22Rv1 (cell line): Measurements from ENCODE around the gene ST3GAL2.

Experiments used
- H3K27ac ChIP-seq: fragments of 450-650 bp; 2 replicates; pipeline ENCODE4 v1.5.1; 2017
- ZFX ChIP-seq: fragments of 450-650 bp; IDR thresholded peaks from 2 replicates; pipeline ENCODE4 v1.6.1; 2017; ENCODE audit warnings: antibody characterized with exemption, borderline replicate concordance
- TF ChIP-seq, protein P1 (sequence below): fragments of 450-650 bp; IDR thresholded peaks from 2 replicates; pipeline ENCODE4 v1.5.1; 2017; ENCODE audit warnings: mild to moderate bottlenecking

ST3GAL2 gene, protein sequence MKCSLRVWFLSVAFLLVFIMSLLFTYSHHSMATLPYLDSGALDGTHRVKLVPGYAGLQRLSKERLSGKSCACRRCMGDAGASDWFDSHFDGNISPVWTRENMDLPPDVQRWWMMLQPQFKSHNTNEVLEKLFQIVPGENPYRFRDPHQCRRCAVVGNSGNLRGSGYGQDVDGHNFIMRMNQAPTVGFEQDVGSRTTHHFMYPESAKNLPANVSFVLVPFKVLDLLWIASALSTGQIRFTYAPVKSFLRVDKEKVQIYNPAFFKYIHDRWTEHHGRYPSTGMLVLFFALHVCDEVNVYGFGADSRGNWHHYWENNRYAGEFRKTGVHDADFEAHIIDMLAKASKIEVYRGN

DNA sequence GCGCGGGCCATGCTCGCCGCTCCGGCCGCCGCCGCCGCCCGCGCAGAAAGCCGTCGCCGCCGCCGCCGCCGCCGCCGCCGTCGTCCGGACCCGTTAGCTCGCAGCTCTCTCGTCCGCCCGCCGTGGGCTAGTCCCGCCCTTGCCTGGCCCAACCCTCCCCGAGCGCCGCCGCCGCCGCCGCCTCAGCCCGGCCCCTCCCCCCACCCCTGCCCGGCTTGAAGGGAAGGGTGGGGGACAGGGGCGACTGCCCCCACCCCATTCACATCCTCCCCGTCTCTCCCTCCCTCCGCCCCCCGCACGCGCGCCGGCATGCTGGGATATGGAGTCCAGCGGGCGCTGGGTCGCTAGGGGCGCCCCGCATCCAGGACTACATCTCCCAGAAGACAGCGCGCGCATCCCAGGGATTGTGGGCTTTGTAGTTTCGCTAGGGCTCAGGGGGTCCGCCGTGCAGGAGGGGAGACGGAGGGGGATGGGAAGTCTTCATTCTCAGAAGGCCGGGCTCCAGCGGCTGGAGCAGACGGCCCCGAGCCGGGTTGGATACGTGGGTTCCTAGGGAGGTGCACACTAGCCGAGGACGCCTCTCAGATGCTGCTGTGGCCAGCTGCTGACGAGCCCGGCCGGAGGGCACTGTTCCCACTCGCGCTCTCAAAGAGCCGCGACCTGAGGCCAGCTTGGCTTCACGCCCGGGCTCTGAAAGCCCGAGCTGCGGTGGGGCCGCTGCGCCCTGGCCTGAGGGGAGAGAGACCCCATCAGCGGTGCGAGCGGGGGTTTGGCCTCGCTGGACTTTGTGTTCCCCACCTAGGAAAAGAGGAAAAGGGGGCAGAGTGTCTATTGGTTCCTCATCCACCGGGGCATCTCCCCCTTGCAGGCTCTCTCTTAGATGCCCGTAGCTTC, at the start of gene ST3GAL2:
Gene ST3GAL2 (minus strand): TSS at position 132 of the 894 bp plus-strand sequence. CDS start 40,570 bp downstream, outside the sequence.
- no peak for TF ChIP-seq ZFX
- TF ChIP-seq, protein P1, sequence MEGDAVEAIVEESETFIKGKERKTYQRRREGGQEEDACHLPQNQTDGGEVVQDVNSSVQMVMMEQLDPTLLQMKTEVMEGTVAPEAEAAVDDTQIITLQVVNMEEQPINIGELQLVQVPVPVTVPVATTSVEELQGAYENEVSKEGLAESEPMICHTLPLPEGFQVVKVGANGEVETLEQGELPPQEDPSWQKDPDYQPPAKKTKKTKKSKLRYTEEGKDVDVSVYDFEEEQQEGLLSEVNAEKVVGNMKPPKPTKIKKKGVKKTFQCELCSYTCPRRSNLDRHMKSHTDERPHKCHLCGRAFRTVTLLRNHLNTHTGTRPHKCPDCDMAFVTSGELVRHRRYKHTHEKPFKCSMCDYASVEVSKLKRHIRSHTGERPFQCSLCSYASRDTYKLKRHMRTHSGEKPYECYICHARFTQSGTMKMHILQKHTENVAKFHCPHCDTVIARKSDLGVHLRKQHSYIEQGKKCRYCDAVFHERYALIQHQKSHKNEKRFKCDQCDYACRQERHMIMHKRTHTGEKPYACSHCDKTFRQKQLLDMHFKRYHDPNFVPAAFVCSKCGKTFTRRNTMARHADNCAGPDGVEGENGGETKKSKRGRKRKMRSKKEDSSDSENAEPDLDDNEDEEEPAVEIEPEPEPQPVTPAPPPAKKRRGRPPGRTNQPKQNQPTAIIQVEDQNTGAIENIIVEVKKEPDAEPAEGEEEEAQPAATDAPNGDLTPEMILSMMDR = peak; percentile 10; the same call in 1 of the 2 replicates
- H3K27ac ChIP-seq = no peak within 1 kb of the TSS

DNA sequence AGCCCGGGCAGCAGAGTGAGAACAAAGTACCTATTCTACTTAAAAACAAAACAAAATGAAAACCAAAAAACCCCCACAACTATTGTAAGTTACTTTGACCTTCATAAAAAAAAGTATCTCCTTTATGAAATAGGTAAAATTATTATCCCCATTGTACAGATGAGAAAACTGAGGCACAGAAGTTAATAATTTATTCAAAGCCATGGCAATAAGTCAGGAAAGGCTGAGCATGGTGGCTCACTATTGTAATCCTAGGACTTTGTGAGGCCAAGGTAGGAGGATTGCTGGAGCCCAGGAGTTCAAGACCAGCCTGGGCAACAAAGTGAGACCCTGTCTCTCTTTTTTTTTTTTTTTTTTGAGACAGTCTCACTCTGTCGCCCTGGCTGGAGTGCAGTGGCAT, 46.0 kb upstream of the ST3GAL2 start:
- TF ChIP-seq, protein P1 = no peak
- TF ChIP-seq ZFX = no peak
- no peak overlapping the region for H3K27ac ChIP-seq

DNA sequence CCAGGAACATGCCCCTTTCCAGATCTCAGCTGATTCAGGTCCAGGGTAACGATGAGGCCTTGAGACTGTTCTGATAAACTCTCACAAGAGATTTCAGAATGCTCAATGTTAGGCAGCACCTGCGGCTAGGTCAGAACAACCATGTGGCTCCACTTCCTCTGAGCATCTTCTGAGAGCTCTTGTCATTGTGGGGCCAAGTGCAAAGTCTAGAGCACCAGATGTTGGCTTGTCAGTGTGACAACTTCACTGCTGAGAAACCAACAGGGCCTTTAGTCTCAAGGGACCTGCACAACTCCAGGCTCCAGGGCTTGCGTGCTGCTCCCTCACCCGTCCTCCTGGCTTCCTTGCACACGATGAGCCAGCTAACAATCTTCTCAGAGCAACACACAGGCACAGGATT, 44.5 kb upstream of the ST3GAL2 start:
- no peak overlapping the region for H3K27ac ChIP-seq

DNA sequence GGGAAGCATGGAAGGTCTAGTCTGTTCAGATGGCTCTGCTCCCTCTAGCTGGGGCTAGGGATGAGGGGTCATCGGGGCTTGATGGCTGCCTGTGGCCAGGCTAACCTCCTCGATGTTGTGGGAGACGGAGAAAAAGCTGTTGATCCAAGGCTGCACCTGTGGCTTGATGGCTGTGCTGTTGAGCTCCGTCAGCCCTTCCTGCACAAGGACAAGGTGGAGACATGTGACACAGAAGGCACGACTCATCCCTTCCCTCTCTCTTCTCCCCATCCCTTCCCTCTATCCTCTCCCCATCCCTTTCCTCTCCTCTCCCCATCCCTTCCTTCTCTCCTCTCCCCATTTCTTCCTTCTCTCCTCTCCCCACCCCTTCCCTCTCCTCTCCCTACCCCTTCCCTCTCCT, 43.7 kb upstream of the ST3GAL2 start:
- TF ChIP-seq ZFX = no peak
- TF ChIP-seq, protein P1 = no peak
- no peak overlapping the region for H3K27ac ChIP-seq

More for the DNA sequence above, 44.5 kb upstream of the ST3GAL2 start:
- TF ChIP-seq, protein P1 = no peak
- no peak for TF ChIP-seq ZFX

DNA sequence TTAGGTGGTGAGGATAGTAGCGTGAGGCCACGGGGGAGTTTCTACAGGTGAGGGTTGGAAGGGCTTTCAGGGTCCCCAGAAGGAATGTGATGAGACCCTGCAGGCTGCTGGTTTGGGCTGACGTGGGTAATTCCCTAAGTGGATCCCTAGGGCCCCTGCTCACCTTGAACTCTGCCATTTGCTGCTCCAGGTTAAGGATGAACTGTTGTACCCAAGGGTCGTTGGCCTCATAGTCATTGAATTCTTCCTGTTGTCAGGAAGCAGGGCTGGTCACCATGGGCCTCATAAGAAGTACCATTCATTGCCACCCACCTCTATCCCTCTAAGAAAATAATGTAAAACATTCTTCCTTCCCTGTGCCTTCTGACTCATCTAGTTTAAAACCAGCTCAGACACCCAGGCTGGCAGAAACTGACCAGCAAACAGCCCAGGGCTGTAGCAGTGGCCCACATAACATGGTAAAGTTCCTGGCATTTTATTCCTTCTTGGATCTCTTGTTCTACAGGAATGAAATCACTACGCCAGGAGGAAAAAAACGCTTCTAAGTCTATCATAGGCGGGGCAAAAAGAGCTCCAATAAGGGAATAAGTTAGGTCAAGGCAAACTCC, 43.1 kb upstream of the ST3GAL2 start:
- H3K27ac ChIP-seq = no peak overlapping the region
- TF ChIP-seq, protein P1 = no peak
- TF ChIP-seq ZFX = no peak

DNA sequence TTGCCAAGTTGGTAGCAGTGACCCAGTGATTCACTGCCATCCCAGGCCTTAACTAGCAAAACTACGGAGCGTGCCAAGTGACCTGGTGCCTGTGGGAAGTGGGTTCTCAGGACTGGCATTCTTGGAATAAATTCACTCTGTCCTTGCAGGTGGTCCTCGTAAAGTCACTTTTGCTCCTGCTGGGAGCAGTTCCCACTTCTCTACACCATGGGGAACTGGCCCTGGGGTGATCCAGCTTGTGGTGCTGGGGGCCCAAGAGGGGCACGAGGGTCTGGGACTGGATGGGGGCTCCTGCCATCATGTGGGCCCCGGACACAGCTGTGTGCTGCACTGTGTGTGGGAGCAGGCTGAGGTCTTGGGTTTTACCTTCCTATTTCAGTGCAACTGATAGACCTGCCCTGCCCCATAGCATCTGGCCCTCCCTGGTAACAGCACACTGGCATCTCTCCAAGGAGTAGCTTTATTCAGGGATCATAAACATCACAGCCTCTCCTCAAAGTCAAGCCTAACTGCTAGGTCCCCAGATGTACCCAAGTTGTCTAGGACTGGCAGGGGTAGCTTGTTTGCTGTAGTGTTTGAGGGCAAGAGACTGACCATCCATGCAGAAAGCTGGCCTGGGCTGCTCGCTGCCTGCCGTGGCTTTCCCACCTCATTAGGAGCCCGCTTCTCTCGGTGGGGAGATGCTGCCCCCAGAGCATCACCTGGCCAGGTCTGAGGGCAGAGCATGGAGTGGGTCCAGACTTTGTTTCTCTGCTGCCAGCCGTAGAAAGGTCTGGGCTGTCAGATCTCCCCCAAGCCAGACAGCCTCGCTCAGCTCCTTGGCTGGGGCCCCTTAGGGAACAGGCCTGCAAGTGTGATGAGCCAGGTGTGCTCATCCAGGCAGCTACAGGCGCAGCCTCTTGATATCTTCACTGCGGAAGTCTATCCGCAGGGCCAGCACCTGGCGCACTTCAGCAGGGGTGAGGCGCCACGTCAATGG, 41.5 kb upstream of the ST3GAL2 start:
- no peak for TF ChIP-seq ZFX
- TF ChIP-seq, protein P1 = no peak

More for the DNA sequence above, 41.5 kb upstream of the ST3GAL2 start:
- no peak overlapping the region for H3K27ac ChIP-seq
